ENCODE data around the gene PACRG. TPM values are rescaled to one million over a fixed set of nuclear protein-coding genes. Genes with fewer than 3 reads are reported as not detected.

The PACRG gene
- polyA plus RNA-seq, 12 donors: 1.5 to 4.3 (median 2.0) TPM; not detected in 2

GRCh38 chr6:163176097-163176496, 448.3 kb downstream of the PACRG start:
- DNase-seq: no peak

GRCh38 chr6:163177007-163177406, 449.2 kb downstream of the PACRG start:
- DNase-seq: no peak

GRCh38 chr6:163177892-163178420, 450.2 kb downstream of the PACRG start:
- no peak for DNase-seq

GRCh38 chr6:163179061-163179460, 451.3 kb downstream of the PACRG start:
- no peak for DNase-seq

GRCh38 chr6:163179721-163180120, 451.9 kb downstream of the PACRG start:
- DNase-seq: no peak

GRCh38 chr6:163180874-163181541, 453.2 kb downstream of the PACRG start:
- DNase-seq: peak; percentile 46

GRCh38 chr6:163181666-163182180, 453.9 kb downstream of the PACRG start:
- no peak for DNase-seq

- DNase-seq: no peak
Observed at GRCh38 chr6:163182696-163183095, 454.9 kb downstream of the PACRG start.

GRCh38 chr6:163183806-163184205, 456.0 kb downstream of the PACRG start:
- peak; percentile 33 for DNase-seq

- DNase-seq: no peak
Observed at GRCh38 chr6:163185744-163186143, 458.0 kb downstream of the PACRG start.

GRCh38 chr6:163186527-163186926, 458.8 kb downstream of the PACRG start:
- no peak for DNase-seq

GRCh38 chr6:163187201-163187600, 459.4 kb downstream of the PACRG start:
- DNase-seq: no peak

GRCh38 chr6:163187606-163188005, 459.8 kb downstream of the PACRG start:
- DNase-seq: no peak

- DNase-seq: no peak
Observed at GRCh38 chr6:163188746-163189145, 461.0 kb downstream of the PACRG start.

- no peak for DNase-seq
Observed at GRCh38 chr6:163189609-163190008, 461.8 kb downstream of the PACRG start.

- DNase-seq: no peak
Observed at GRCh38 chr6:163190786-163191185, 463.0 kb downstream of the PACRG start.

- DNase-seq: peak; percentile 69
Observed at GRCh38 chr6:163191704-163192537, 464.1 kb downstream of the PACRG start.

GRCh38 chr6:163192591-163192990, 464.8 kb downstream of the PACRG start:
- no peak for DNase-seq

- no peak for DNase-seq
Observed at GRCh38 chr6:163193326-163193725, 465.6 kb downstream of the PACRG start.

GRCh38 chr6:163195721-163196691, 468.2 kb downstream of the PACRG start:
- DNase-seq: no peak

- DNase-seq: no peak
Observed at GRCh38 chr6:163197839-163198238, 470.1 kb downstream of the PACRG start.

GRCh38 chr6:163198396-163198795, 470.6 kb downstream of the PACRG start:
- DNase-seq: no peak
